Measurements from ENCODE around the gene DENND6B. TPM values are rescaled to one million over a fixed set of nuclear protein-coding genes. Genes with fewer than 3 reads are reported as not detected.

The DENND6B gene
- total RNA-seq, 1 donor from 2014 or later, result 1.4 TPM

GRCh38 chr22:50313021-50313420 is 13.8 kb downstream of the DENND6B start:
- no peaks in the 10 kb centered on the region for H3K27me3 ChIP-seq
- DNase-seq (ENCODE audit: low spot score in 2 of 2), result no peak
- H3K4me1 ChIP-seq, result peaks cover 6% of the 10 kb centered on the region in 2 donors
- no peak for TF ChIP-seq CTCF (IDR thresholded peaks at IDR 0.05)
- H3K9me3 ChIP-seq, result no peaks in the 10 kb centered on the region
- H3K36me3 ChIP-seq, result no peaks in the 10 kb centered on the region
- no peak overlapping the region for H3K27ac ChIP-seq
- no peak overlapping the region for H3K4me3 ChIP-seq
- intact Hi-C loops (cut with DNase I), result no loop called here

DNA sequence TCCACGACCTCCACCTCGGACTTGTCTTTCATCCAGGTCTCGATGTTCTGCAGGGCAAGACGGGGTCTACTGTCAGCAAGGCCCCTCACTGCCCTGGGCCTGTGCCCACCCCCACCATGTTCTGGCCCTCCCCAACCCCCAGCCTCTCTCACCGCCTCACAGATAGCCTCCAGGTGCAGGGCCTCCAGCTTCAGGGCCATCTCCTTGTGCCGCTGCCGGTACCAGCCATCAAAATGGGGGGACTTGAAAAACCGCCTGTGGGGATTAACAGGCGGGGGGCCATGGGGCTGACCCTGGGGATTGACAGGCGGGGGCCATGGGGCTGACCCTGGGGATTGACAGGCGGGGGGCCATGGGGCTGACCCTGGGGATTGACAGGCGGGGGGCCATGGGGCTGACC is 14.4 kb downstream of the DENND6B start:
- no peak overlapping the region for H3K4me3 ChIP-seq
- H3K36me3 ChIP-seq, result no peaks in the 10 kb centered on the region
- no peak overlapping the region for H3K27ac ChIP-seq
- DNase-seq (ENCODE audit: low spot score in 2 of 2), result no peak
- H3K4me1 ChIP-seq, result peaks cover 8 to 9% of the 10 kb centered on the region in 2 donors
- H3K9me3 ChIP-seq, result no peaks in the 10 kb centered on the region
- TF ChIP-seq CTCF (IDR thresholded peaks at IDR 0.05), result no peak
- H3K27me3 ChIP-seq, result no peaks in the 10 kb centered on the region
- intact Hi-C loops (cut with DNase I), result no loop called here

GRCh38 chr22:50311606-50312351 is 15.0 kb downstream of the DENND6B start:
- Histone ChIP-seq H3K27ac (no peak overlapping the region), H3K27me3 (no peaks in the 10 kb centered on the region), H3K36me3 (no peaks in the 10 kb centered on the region), H3K4me3 (no peak overlapping the region), H3K9me3 (no peaks in the 10 kb centered on the region), H3K4me1 (peaks cover 8 to 9% of the 10 kb centered on the region in 2 donors)
- TF ChIP-seq CTCF (IDR thresholded peaks at IDR 0.05), result no peak
- no peak for DNase-seq (ENCODE audit: low spot score in 2 of 2)
- intact Hi-C loops (cut with DNase I), result no loop called here

- H3K9me3 ChIP-seq, result no peaks in the 10 kb centered on the region
- intact Hi-C loops (cut with DNase I), result no loop called here
These were observed 15.8 kb downstream of the DENND6B start for GRCh38 chr22:50310949-50311444.

DNA sequence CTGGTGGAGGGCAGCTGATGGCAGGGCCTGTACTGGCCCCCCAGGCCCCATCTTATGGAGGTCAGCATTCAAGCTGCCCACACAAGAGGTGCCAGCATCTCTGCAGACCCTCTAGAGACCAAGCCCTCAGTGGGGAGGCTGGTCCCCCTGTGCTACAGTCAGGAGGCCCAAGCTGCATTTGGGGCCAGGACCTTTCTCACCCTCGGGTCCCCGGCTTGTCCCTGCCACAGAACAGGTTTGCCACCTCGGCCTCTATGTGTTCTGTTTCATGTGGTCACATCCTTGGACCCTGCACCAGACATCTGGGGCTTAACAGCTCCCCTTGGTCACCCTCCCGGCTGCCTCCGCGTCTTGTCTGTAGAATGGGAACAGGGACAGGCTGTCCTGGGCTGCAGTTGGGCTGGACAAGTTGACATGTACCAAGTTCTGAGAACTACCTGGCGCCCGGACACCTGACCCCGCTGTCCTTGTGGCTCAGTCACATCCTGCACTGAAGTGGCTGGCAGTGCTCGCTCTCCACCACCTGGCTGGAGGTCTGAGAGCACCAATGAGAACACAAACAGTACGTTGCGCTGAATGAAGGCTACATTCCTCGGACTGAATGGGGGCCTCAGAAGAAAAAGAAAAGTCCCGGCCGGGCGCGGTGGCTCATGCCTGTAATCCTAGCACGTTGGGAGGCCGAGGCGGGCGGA is 16.6 kb downstream of the DENND6B start:
- intact Hi-C loops (cut with DNase I), result no loop called here
- TF ChIP-seq CTCF (IDR thresholded peaks at IDR 0.05), result no peak
- DNase-seq (ENCODE audit: low spot score in 2 of 2), result no peak
- Histone ChIP-seq H3K4me3 (no peak overlapping the region), H3K27ac (no peak overlapping the region), H3K27me3 (no peaks in the 10 kb centered on the region), H3K9me3 (no peaks in the 10 kb centered on the region), H3K36me3 (no peaks in the 10 kb centered on the region), H3K4me1 (peaks cover 12 to 14% of the 10 kb centered on the region in 2 donors)

More at GRCh38 chr22:50310949-50311444, 15.8 kb downstream of the DENND6B start:
- Histone ChIP-seq H3K27ac (no peak overlapping the region), H3K4me1 (peaks cover 8 to 9% of the 10 kb centered on the region in 2 donors), H3K4me3 (no peak overlapping the region), H3K27me3 (no peaks in the 10 kb centered on the region), H3K36me3 (no peaks in the 10 kb centered on the region)
- no peak for TF ChIP-seq CTCF (IDR thresholded peaks at IDR 0.05)
- no peak for DNase-seq (ENCODE audit: low spot score in 2 of 2)

Data from ascending aorta (tissue), 2 donors.